NT2/D1 (cell line): ENCODE results near the gene SLC37A4.

Experiments
- SUZ12 ChIP-seq: IDR thresholded peaks from 2 replicates; pipeline ENCODE4 v1.6.1; 2011; ENCODE audit not compliant: insufficient read length, insufficient read depth; ENCODE audit errors: extremely low read depth
- ZNF274 ChIP-seq: IDR thresholded peaks from 2 replicates; pipeline ENCODE4 v1.6.1; 2011; ENCODE audit warnings: mild to moderate bottlenecking, low read depth, low read length

- TF ChIP-seq SUZ12, result no peak
- no peak for TF ChIP-seq ZNF274
Observed at GRCh38 chr11:119025541-119025940, 5.1 kb downstream of the SLC37A4 start.
